ENCODE data around the gene XRCC2. TPM values are rescaled to one million over a fixed set of nuclear protein-coding genes. Genes with fewer than 3 reads are reported as not detected.

The XRCC2 gene
- total and polyA plus RNA-seq, 2 donors (not counting 1 experiment from before 2014, with no cell fraction given), result 0.66 to 1.5 TPM

DNA sequence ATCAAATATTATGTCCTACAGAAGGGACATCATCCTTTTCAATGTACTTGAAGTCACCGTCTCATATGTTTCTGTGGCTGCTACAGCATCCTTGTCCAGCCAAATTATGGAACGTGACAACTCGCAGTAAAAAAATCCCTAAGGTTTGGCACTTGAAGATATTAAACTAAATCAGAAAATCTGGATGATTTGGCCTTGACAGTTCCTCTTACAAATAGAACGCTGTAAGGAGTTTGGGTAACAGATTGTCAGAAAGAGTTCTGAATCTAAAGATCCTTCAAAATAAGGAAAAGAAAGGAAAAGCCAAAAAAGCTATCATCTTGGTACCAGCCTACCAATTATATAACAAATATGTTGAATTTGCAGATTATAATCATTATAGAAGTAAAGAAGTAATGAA, 21.0 kb downstream of the XRCC2 start:
- H3K9ac ChIP-seq (ENCODE audit: low read length), result no peak overlapping the region
- ATAC-seq (ENCODE audit: low read depth) (no peak), DNase-seq (no peak)
- H3K27ac ChIP-seq (ENCODE audit: low read length in 2 of 2), result no peak overlapping the region
- TF ChIP-seq, protein P1, sequence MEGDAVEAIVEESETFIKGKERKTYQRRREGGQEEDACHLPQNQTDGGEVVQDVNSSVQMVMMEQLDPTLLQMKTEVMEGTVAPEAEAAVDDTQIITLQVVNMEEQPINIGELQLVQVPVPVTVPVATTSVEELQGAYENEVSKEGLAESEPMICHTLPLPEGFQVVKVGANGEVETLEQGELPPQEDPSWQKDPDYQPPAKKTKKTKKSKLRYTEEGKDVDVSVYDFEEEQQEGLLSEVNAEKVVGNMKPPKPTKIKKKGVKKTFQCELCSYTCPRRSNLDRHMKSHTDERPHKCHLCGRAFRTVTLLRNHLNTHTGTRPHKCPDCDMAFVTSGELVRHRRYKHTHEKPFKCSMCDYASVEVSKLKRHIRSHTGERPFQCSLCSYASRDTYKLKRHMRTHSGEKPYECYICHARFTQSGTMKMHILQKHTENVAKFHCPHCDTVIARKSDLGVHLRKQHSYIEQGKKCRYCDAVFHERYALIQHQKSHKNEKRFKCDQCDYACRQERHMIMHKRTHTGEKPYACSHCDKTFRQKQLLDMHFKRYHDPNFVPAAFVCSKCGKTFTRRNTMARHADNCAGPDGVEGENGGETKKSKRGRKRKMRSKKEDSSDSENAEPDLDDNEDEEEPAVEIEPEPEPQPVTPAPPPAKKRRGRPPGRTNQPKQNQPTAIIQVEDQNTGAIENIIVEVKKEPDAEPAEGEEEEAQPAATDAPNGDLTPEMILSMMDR (IDR thresholded peaks at IDR 0.05), result no peak
- TF ChIP-seq EZH2 (IDR thresholded peaks at IDR 0.05; ENCODE audit: borderline replicate concordance, insufficient read depth, low read depth, low read length, poor library complexity, severe bottlenecking), result no peak
- WGBS (ENCODE audit: insufficient coverage), result no CpG with 5 or more reads among the region's 4 CpGs
- H3K9me3 ChIP-seq (ENCODE audit: control extremely low read depth in 1 of 3, control insufficient read depth in 2 of 3, insufficient read depth in 1 of 3, low read length in 2 of 3), result no peaks in the 10 kb centered on the region
- Mint-ChIP-seq H3K9me3 (ENCODE audit: insufficient read depth) (no peaks in the 10 kb centered on the region), H3K27me3 (no peaks in the 10 kb centered on the region), H3K27ac (no peak overlapping the region), H3K4me3 (no peak overlapping the region), H3K4me1 (no peaks in the 10 kb centered on the region)
- no peaks in the 10 kb centered on the region for H3K4me1 ChIP-seq (ENCODE audit: control insufficient read depth in 2 of 2, insufficient read depth in 2 of 2, low read length in 2 of 2)
- no peak overlapping the region for H3K4me2 ChIP-seq (replicated peaks; ENCODE audit: low read depth, low read length, poor library complexity, severe bottlenecking)
- no peaks in the 10 kb centered on the region for H4K20me1 ChIP-seq (ENCODE audit: control insufficient read depth, insufficient read depth, low read length, poor library complexity, severe bottlenecking)
- H2AFZ ChIP-seq (ENCODE audit: insufficient read depth, low read depth, low read length, poor library complexity, severe bottlenecking), result no peak overlapping the region
- H3K79me2 ChIP-seq (ENCODE audit: control insufficient read depth, insufficient read depth, low read length), result no peaks in the 10 kb centered on the region
- no peaks in the 10 kb centered on the region for H3K36me3 ChIP-seq (replicated peaks in 1 of 2; ENCODE audit: control extremely low read depth in 1 of 2, control insufficient read depth in 1 of 2, extremely low read depth in 1 of 2, insufficient read depth in 2 of 2, low read length in 1 of 2)
- ChIA-PET CTCF (no interaction called here), POLR2A (no interaction called here)
- H3K27me3 ChIP-seq (replicated peaks in 1 of 4; ENCODE audit: control extremely low read depth in 1 of 4, control insufficient read depth in 3 of 4, insufficient read depth in 4 of 4, low read length in 3 of 4), result no peaks in the 10 kb centered on the region
- intact Hi-C loops (cut with micrococcal nuclease), result no loop called here
- H3K4me3 ChIP-seq (ENCODE audit: control extremely low read depth in 1 of 5, extremely low read depth in 1 of 5, insufficient read depth in 1 of 5, low read depth in 2 of 5, low read length in 4 of 5), result no peak overlapping the region

GRCh38 chr7:152649220-152649619, 26.7 kb downstream of the XRCC2 start:
- no CpG with 5 or more reads among the region's 2 CpGs for WGBS (ENCODE audit: insufficient coverage)
- no peak overlapping the region for H3K4me2 ChIP-seq (replicated peaks; ENCODE audit: low read depth, low read length, poor library complexity, severe bottlenecking)
- no peaks in the 10 kb centered on the region for H4K20me1 ChIP-seq (ENCODE audit: control insufficient read depth, insufficient read depth, low read length, poor library complexity, severe bottlenecking)
- H3K9me3 ChIP-seq (ENCODE audit: control extremely low read depth in 1 of 3, control insufficient read depth in 2 of 3, insufficient read depth in 1 of 3, low read length in 2 of 3), result peaks cover 0 to 4% (median 0%) of the 10 kb centered on the region in 3 donors
- ATAC-seq (ENCODE audit: low read depth) (no peak), DNase-seq (no peak)
- H3K27ac Mint-ChIP-seq, result no peak overlapping the region
- H3K4me1 ChIP-seq (ENCODE audit: control insufficient read depth in 2 of 2, insufficient read depth in 2 of 2, low read length in 2 of 2), result no peaks in the 10 kb centered on the region
- CTCF ChIA-PET, result no interaction called here
- no peaks in the 10 kb centered on the region for H3K4me1 Mint-ChIP-seq
- no peaks in the 10 kb centered on the region for H3K79me2 ChIP-seq (ENCODE audit: control insufficient read depth, insufficient read depth, low read length)
- H3K36me3 ChIP-seq (replicated peaks in 1 of 2; ENCODE audit: control extremely low read depth in 1 of 2, control insufficient read depth in 1 of 2, extremely low read depth in 1 of 2, insufficient read depth in 2 of 2, low read length in 1 of 2), result no peaks in the 10 kb centered on the region
- H3K4me3 Mint-ChIP-seq, result no peak overlapping the region
- no peaks in the 10 kb centered on the region for H3K27me3 ChIP-seq (replicated peaks in 1 of 4; ENCODE audit: control extremely low read depth in 1 of 4, control insufficient read depth in 3 of 4, insufficient read depth in 4 of 4, low read length in 3 of 4)
- intact Hi-C loops (cut with micrococcal nuclease), result no loop called here
- no peaks in the 10 kb centered on the region for H3K27me3 Mint-ChIP-seq
- no peak overlapping the region for H3K9ac ChIP-seq (ENCODE audit: low read length)
- no peak overlapping the region for H3K27ac ChIP-seq (ENCODE audit: low read length in 2 of 2)
- H3K4me3 ChIP-seq (ENCODE audit: control extremely low read depth in 1 of 5, extremely low read depth in 1 of 5, insufficient read depth in 1 of 5, low read depth in 2 of 5, low read length in 4 of 5), result no peak overlapping the region
- POLR2A ChIA-PET, result no interaction called here
- no peak overlapping the region for H2AFZ ChIP-seq (ENCODE audit: insufficient read depth, low read depth, low read length, poor library complexity, severe bottlenecking)
- TF ChIP-seq, protein P1 (IDR thresholded peaks at IDR 0.05), result no peak
- no peak for TF ChIP-seq EZH2 (IDR thresholded peaks at IDR 0.05; ENCODE audit: borderline replicate concordance, insufficient read depth, low read depth, low read length, poor library complexity, severe bottlenecking)
- peaks cover 3% of the 10 kb centered on the region for H3K9me3 Mint-ChIP-seq (ENCODE audit: insufficient read depth)

All from B cell (primary cell).